ENCODE data around the gene ETFRF1. TPM values are rescaled to one million over a fixed set of nuclear protein-coding genes. Genes with fewer than 3 reads are reported as not detected.

The ETFRF1 gene
- total RNA-seq, 4 donors from 2014 or later = 13.8 to 43.7 (median 32.5) TPM

GRCh38 chr12:25187781-25188180, 7.3 kb upstream of the ETFRF1 start:
- DNase-seq = no peak
- TF ChIP-seq POLR2A (IDR thresholded peaks at IDR 0.05) = no peak
- TF ChIP-seq CTCF (IDR thresholded peaks at IDR 0.05) = no peak
- Histone ChIP-seq H3K4me3 (no peak overlapping the region), H3K27me3 (no peaks in the 10 kb centered on the region), H3K9me3 (no peaks in the 10 kb centered on the region), H3K36me3 (no peaks in the 10 kb centered on the region), H3K4me1 (no peaks in the 10 kb centered on the region), H3K27ac (no peak overlapping the region)

- no peak overlapping the region for H3K4me3 ChIP-seq
- H3K4me1 ChIP-seq = peaks cover 0 to 3% (median 0%) of the 10 kb centered on the region in 4 donors
- TF ChIP-seq CTCF (IDR thresholded peaks at IDR 0.05) = no peak
- TF ChIP-seq POLR2A (IDR thresholded peaks at IDR 0.05) = no peak
- no peaks in the 10 kb centered on the region for H3K9me3 ChIP-seq
- no peaks in the 10 kb centered on the region for H3K36me3 ChIP-seq
- no peaks in the 10 kb centered on the region for H3K27me3 ChIP-seq
- no peak for DNase-seq
- no peak overlapping the region for H3K27ac ChIP-seq
These were observed 5.4 kb upstream of the ETFRF1 start for GRCh38 chr12:25189656-25190055.

GRCh38 chr12:25190793-25191192, 4.2 kb upstream of the ETFRF1 start:
- H3K27me3 ChIP-seq = no peaks in the 10 kb centered on the region
- H3K36me3 ChIP-seq = no peaks in the 10 kb centered on the region
- TF ChIP-seq POLR2A (IDR thresholded peaks at IDR 0.05) = no peak
- no peak for TF ChIP-seq CTCF (IDR thresholded peaks at IDR 0.05)
- no peak overlapping the region for H3K4me3 ChIP-seq
- H3K27ac ChIP-seq = no peak overlapping the region
- no peak for DNase-seq
- H3K4me1 ChIP-seq = peaks cover 0 to 4% (median 0%) of the 10 kb centered on the region in 4 donors
- no peaks in the 10 kb centered on the region for H3K9me3 ChIP-seq

GRCh38 chr12:25194214-25194613, 823 bp upstream of the ETFRF1 start:
- H3K9me3 ChIP-seq = no peaks in the 10 kb centered on the region
- no peaks in the 10 kb centered on the region for H3K36me3 ChIP-seq
- TF ChIP-seq CTCF (IDR thresholded peaks at IDR 0.05) (no peak), POLR2A (IDR thresholded peaks at IDR 0.05) (no peak)
- no peaks in the 10 kb centered on the region for H3K27me3 ChIP-seq
- peak overlapping the region in 1 of 4 donors; percentile 94 for H3K27ac ChIP-seq
- peaks cover 0 to 11% (median 0%) of the 10 kb centered on the region in 4 donors for H3K4me1 ChIP-seq
- peak overlapping the region in 1 of 4 donors; percentile 73 for H3K4me3 ChIP-seq
- no peak for DNase-seq

- H3K27me3 ChIP-seq = no peaks in the 10 kb centered on the region
- no peaks in the 10 kb centered on the region for H3K36me3 ChIP-seq
- H3K27ac ChIP-seq = peak overlapping the region; percentile 86 to 96 (median 93)
- TF ChIP-seq POLR2A (IDR thresholded peaks at IDR 0.05) (no peak), CTCF (IDR thresholded peaks at IDR 0.05) (no peak)
- H3K9me3 ChIP-seq = no peaks in the 10 kb centered on the region
- H3K4me3 ChIP-seq = peak overlapping the region; percentile 73 to 94 (median 76)
- peaks cover 0 to 11% (median 0%) of the 10 kb centered on the region in 4 donors for H3K4me1 ChIP-seq
- DNase-seq = no peak
These were observed 348 bp upstream of the ETFRF1 start for GRCh38 chr12:25194722-25195055.

GRCh38 chr12:25197608-25198007, 2.6 kb downstream of the ETFRF1 start:
- Histone ChIP-seq H3K4me3 (no peak overlapping the region), H3K4me1 (peaks cover 0 to 11% (median 0%) of the 10 kb centered on the region in 4 donors), H3K9me3 (no peaks in the 10 kb centered on the region), H3K27ac (no peak overlapping the region), H3K36me3 (no peaks in the 10 kb centered on the region), H3K27me3 (no peaks in the 10 kb centered on the region)
- no peak for DNase-seq
- TF ChIP-seq CTCF (IDR thresholded peaks at IDR 0.05) = no peak
